GM21367 (cell line): ENCODE data around the gene ACE.

ENCODE experiments used
- ATAC-seq: cut with Tn5 transposase; IDR thresholded peaks from one replicate; pipeline ENCODE4 v1.9.1; 2021; ENCODE audit not compliant: unreplicated experiment

Gene ACE

DNA sequence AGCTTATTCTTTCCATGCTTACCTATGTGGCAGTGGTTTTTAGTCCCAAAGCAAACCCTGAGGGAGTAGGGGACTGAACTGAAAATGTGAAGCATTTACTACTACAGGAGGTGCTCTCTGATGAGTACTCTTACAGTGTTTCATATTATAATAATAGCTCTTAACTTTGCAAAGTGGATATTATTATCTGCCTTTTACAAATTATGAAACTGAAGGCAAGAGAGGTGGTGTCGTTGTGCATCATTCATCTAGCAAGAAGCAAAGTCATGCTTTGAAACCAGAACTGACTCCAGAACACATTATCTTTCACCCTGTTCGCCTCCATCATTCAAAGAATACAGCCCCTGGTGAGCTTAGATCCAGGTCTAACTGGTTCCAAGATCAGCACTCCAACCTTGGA, 38.1 kb downstream of the ACE start:
- ATAC-seq = no peak

DNA sequence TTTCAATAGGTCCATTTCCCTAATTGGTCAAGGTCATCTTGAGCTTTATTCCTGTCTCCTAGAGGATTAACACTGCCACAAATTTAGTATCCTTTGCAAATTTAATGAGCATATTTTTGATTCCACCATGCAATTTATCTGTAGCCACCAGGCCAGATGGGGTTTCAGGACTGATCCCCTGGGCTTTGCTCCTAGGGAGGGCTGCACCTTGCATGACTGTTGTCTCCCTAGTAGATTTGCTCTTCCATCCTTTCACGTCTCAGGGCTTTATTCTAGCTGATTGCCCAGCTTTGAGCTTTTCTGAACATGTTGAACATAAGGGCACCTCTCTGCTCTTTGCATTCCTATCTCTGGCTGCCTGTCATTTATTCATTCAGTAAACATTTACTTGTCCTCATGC, 38.6 kb downstream of the ACE start:
- no peak for ATAC-seq

DNA sequence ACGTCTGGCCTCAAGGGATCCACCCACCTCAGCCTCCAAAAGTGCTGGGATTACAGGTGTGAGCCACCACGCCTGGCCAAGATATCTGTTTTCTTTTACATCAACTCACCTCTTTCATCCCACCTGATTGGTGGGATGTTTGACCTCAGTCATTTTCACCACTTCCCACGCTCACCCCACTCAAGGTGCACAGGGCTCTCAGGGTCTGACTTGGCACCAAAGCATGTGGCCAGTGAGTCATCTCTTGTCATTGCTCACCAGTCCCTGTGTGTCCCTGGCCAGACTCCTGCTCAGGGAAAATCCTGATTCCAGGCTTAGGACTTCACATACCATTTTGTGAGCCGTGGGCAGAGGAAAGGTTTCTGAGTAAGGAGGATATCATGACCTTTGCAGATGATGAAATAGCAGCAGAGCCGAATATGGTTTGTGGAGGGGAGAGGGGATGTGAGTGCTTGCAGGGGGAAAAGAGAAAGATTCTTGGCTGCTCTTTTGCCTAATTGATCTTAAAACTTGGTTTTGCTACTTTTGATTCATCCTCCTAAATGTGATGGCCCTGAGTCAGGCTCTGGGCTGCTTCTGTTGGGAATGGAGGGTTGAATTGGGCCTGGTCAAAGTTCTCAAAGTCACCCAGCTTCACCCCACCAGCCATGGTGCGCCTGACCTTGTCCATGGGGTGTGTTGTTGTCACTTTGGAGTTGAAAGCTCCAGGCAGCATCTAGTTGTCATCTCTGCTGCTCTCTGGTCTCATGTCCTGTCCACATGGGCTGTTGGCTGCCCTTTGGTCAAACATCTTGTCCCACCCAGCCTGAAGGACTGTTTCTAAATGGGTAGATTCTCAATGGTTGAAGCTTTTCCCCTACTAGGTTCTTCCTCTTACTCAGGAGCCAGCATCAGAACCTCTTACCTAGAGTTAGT, 40.3 kb downstream of the ACE start:
- ATAC-seq = no peak

DNA sequence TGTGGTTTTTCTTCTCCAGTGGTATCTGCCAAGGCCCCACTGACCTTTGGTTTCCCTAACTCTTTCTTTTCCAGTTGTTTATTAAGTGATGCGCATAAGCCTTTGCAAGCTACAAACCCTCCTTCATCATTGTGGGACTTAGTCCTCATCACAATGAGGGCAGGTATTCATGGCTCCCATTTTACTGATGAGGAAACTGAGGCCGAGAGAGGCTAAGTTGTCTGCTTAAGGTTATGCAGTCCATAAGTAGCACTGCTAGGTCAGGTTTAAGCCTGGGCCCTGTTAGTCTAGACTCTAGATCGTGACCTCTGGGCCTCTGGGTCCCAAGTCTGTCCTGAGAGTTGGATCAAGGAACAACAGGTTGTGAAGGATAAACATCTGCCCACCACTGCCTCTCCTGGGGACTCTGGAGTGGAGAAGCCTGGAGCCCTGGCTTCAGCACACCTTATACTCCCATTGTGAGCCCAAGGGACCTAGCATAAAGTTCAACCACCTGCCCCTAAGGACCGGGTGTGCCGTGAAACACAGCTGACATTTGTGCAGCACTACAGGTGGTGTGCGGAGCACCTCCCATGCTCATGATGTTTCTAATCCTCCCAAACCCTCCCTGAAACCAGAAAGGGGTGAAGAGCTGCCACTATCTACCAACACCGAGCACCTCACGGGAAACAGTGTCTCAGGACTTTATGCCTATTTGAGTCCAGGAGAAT, 41.1 kb downstream of the ACE start:
- no peak for ATAC-seq

DNA sequence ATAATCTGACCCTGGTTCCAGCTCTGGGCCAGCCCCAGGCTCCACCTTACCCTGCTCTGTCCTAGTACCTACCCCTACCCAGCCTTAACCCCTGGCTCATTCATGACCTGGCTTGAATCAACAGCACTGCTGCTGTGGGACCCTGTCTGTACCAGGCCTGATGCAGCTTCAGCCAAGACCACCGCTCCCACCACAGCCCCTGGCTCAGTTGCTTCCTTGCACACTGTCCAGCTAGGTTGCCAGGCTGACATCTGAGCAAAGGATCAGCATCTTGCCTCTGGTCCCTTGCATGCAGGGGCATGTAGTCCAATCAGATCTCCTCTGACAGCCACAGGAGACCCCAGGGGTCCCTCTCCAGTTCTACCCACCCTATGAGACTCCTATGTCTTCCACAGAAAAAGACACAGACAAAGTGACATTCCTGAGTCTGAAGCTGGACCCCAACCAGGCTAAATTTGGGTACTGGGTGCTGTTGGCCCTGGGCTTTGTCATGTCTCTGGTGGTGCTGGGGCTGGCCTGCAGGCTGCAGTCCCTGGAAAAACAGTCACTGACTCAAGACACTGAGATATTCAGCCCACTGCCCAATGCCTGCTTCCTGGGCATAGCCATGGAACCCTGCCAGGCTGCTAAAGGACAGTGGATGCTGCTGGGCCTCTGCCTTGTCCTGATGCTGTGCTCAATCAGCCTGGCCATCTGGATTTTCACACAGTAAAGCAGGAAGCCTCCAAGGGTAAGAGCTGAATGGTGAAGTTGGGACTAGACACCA, 42.4 kb downstream of the ACE start:
- ATAC-seq = no peak

DNA sequence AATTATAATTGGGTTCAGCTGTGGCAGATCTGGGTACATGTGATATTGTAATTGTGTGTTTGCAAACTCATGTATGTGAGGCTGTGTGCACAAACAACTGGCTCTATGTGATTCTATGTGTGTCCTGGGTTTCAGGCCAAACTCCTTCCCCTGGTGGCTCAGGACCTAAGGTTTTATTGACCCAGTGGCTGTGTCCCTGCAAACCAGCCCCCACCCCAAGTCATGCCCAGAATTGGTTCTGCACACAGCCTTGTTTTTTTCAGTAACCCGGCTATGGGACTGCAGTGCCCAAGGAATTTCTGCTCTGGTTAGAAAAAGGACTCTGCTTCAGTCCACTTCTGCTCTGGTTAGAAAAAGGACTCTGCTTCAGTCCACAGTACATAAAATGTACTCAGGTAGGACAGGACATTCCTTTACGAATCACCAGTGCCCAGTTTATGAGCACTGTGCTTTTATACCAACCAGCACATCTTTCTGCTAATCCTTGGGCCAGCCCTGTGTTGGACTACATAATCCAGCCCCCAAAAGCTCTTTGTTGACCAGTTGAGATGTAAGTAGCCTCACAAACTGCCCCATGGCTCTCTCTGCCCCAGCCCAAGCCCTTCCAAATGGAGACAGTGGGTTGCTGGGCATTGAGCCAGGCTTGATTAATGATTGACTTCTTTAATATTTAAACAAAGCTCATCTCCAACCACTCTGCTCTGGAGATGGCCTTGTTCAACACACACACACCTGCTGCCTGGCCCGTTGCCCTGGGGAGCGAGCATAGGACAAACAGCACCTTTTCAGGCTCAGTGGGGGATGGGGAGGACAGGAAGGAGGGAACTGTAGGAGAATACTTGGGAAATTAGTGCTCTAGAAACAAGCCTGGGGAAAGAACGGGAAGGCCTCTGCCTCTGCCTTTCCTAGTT, 43.4 kb downstream of the ACE start:
- ATAC-seq = no peak

DNA sequence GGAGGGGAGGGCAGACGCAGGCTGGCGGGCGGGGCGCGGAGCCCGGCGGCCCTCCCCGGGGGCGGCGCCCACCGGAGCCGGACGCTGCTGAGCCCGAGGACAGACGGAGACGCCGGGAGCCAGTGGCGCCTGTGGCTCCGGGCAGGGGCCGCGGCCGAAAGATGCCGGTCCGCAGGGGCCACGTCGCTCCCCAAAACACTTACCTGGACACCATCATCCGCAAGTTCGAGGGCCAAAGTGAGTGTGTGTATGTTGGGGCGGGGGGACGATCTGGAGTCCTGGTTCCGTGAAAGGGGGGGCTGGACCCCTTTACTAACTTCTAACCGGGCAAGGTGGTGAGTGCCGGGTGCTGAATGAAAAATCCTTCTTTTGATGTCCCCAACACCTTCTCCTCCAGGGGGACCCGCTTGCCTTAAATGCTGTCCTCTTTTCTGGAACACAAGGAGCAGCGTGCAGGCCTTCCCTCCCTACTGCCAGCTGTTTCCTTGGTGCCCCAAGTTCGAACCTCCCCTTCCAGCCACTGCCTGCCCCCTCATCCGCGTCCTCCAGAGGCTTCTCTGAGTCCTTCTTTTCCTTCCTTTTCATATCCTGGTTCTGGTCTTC, 46.5 kb downstream of the ACE start, which contains the start of gene KCNH6:
KCNH6 (plus strand) TSS at position 106 of the 603 bp plus-strand sequence; CDS start at position 162, 56 bp downstream.
- no peak for ATAC-seq

DNA sequence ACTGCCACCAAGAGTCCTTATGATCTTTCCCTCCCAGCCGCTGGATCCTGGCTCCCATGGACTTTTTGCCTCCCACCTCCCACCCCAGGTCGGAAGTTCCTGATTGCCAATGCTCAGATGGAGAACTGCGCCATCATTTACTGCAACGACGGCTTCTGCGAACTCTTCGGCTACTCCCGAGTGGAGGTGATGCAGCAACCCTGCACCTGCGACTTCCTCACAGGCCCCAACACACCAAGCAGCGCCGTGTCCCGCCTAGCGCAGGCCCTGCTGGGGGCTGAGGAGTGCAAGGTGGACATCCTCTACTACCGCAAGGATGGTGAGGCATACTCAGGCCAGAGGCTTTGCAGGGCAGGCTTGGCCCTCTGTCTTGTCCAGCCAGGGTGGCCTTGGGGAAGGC, 47.2 kb downstream of the ACE start:
- ATAC-seq = no peak

DNA sequence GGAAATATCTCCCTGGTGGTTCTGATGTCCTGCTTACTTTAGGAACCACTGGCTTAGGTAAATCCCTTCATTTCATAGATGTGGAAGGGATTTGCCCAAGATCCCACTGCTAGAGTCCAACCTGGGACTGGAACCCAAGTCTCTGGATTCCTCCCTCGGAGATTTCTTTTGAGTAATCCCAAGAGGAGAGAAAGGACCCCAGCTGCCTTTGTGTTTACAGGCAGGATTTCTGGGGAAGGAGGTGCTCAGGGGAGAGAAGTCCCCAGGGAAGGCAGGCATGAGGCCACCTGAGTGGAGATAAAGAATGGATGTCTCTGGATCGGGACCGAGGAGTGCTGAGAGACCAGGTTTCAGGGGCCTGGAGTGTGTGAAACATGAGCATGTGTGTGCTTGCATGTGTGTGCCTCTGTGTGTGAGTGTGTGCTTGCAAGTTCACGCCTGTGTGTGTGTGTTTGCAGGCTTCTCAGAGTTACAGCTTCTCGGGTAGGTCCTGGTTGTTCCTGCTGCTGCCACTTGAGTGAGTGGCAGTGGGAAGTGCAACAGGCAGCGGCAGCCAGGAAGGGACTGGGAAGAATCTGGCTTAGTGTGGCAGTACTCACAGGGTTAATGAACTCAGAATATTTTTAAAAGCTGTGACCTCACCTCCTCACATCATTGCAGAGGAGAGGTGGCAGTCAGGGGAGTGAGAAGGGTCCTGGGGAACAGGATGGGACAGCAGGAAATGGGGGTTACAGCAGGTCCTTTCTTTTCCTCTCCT, 48.5 kb downstream of the ACE start:
- no peak for ATAC-seq

DNA sequence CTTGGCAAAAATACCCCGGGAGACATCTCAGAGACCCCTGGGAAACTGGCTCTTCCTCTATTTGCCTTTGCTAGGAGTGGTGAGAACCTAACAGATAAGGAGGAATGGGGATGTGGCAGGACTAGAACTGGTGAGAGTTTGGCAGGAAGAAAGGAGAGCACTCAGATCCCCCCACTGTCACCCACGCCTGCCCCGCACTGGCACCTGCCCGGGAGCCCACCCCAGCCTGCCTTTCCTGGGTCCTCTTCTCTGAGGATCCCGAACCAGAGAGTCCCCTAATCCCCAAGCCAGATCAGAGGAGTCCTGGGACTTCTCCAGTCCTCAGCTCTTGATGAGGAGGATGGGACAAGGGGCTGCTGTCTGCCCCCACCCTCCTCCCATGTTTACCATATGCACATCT, 50.0 kb downstream of the ACE start:
- no peak for ATAC-seq

DNA sequence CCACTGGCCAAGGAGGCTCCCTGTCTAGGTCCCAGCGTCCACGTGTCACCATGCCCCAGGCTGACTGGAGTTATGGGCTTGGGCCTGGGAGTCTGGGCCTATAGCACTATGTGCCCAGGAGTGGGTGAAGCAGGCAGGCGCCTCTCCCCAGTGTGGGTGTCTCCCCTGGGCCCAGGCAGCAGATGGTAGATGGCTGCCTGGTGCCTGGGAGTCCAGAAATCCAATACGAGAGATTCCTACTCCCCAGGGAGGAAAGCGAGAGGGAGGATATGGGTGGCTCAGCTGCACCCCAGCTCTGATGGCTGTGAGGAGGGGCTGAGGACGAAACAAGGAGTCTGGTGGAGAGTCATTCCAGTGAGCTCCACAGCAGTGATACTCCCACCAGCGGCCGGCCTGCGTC, 51.3 kb downstream of the ACE start:
- no peak for ATAC-seq

DNA sequence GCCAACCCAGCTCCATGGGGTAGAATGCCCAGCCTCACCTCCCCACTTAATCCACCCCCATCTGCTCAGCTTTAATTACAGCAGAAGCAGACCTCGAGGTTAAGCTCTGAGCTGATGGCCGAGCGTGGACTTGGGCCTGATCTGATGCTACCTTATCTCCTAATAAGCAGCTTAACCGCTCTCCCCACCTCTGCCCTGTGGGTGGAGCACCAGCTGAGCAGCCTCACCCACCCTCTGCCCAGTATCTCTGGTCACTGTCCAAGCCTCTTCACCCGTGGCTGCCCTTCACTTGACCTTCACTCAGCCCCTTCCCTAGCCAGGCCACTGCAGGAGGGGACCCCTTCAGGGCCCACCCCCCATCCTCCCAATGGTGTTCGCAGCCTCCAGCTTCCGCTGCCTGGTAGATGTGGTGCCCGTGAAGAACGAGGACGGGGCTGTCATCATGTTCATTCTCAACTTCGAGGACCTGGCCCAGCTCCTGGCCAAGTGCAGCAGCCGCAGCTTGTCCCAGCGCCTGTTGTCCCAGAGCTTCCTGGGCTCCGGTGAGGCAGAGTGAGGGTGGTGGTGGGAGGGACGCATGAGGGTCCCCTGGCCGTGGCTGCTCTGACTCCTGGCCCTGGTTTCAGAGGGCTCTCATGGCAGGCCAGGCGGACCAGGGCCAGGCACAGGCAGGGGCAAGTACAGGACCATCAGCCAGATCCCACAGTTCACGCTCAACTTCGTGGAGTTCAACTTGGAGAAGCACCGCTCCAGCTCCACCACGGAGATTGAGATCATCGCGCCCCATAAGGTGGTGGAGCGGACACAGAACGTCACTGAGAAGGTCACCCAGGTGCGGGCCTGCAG, 53.1 kb downstream of the ACE start:
- no peak for ATAC-seq

DNA sequence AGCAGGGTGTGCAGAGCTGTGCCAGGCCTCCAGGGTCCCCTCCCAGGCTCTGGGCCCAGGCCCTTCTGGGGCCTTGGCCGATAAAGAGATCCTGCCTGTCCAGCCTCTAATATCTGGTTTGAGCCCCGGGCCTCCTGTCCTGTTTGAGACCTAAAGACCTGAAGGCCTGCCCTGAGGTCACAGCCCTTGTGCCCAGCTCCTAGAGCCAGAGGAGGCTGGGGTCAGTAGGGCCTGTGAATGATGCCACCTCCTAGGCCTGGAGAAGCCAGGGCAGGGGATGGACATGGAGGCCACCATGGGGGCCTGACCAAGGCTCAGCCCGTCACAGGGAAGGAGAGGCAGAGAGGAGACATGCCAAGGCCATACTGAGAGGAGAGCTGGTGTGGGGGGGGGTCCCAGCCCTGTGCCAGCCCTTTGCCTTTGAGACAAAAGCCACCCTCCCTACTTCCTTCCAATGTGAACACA, 53.7 kb downstream of the ACE start:
- no peak for ATAC-seq

DNA sequence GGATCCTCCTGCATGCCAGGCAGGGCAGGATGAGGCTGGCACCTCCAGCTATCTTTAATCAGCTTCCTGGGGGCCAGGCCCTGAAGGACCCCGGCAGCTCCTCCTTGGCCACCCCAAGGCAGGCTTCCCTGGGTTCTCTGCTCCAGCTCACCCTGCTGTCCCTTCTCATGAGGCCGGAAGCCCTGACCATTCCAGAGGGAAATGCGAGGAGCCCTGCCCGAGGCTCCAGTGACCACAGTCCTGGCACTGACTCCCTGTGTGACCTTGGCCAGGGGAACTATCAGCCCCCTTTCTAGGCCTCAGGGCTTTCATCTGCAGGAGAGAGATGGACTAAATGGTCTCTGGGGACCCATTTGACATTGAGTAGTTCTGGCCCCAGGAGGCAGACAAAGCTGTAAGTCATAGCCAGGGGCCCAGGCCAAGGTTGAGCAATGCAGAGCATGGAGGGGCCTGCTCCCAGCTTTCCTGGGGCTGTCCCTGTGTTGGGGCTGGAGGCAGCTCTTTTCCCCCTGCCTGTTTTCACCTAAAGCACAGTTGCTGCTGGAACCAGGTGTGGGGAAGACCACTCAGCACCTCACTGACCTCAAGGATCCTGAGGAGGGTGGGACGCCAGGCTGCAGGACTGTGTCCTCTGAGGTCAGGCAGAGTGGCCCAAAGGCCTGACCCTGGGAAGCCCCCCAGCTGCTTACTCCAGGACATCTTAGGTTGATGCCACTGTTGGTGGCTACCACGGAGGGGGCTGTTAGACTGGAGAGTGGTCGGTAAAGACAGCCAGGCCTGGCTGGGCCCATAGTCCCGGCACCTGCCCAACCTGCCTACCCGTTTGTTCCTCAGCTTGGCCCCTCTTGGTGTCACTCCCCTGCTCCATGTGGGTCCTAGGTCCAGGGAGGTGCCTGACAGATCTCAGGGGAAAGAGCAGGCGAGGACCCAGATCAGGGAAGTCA, 54.4 kb downstream of the ACE start:
- ATAC-seq = no peak

DNA sequence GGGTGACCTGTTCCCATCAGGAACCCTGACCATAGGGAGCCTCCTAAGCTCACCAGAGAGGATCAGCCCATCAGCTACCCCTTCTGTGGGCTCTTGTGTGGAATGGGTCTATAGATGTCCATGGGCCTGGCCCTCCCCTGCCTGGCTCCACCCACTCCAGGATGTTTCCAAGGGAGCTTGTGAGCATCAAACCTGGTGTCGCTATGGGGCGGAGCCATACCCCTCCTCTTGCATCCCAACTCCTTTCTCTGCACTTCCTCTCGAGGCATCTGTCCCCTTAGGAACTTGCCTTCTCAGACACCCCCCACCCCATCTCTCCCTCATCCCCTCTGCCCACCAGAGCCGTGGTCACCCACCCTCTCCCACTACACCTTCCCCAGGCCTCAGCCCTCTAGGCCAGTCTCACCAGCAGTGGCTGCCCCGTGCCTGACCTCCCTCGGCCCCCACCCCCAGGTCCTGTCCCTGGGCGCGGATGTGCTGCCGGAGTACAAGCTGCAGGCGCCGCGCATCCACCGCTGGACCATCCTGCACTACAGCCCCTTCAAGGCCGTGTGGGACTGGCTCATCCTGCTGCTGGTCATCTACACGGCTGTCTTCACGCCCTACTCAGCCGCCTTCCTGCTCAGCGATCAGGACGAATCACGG, 56.7 kb downstream of the ACE start:
- no peak for ATAC-seq

DNA sequence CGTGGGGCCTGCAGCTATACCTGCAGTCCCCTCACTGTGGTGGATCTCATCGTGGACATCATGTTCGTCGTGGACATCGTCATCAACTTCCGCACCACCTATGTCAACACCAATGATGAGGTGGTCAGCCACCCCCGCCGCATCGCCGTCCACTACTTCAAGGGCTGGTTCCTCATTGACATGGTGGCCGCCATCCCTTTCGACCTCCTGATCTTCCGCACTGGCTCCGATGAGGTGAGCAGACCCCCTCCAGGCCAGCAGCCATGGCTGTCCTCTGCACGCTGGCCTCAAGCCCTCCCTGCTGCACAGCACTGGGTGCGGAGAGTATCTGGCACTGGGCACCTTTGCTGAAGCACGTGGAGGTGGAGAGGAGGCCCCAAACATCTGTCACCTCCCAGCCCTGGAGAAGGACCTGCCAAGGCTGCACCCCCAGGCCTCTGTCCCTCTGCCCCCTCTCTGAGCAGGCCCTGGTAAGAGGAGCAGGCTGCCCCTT, 57.3 kb downstream of the ACE start:
- no peak for ATAC-seq
